HG02763 (cell line): ENCODE data around the gene IL34.
"Not testable (repeated sequence)": the region's sequence is repeated elsewhere in the genome, so short reads cannot be mapped to it uniquely, and the experiment has no call there.

Source experiments
- ATAC-seq: cut with Tn5 transposase; IDR thresholded peaks from one replicate; pipeline ENCODE4 v1.9.1; 2021; ENCODE audit warnings: mild to moderate bottlenecking, moderate library complexity; ENCODE audit not compliant: unreplicated experiment

Gene IL34

DNA sequence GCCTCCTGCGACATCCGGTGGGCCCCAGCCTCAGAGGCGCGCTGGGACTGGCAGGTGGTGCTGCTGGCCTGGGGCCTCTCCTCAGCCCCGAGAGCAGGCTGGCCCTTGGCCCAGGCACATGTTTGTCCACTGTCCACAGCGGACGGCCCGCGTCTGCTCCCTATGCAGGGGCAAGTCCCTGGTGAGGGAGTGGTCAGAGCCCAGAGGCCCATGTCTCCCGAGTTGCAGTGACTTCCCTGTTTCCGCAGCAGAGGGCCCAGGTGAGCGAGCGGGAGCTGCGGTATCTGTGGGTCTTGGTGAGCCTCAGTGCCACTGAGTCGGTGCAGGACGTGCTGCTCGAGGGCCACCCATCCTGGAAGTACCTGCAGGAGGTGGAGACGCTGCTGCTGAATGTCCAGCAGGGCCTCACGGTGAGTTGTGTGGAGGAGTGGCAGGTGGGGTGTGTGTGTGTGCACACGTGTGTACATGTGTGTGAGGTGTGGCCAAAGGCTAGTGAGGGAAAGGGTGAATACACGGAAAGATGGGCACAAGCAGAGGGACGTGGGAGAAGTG, 10.4 kb downstream of the IL34 start:
- no peak for ATAC-seq

DNA sequence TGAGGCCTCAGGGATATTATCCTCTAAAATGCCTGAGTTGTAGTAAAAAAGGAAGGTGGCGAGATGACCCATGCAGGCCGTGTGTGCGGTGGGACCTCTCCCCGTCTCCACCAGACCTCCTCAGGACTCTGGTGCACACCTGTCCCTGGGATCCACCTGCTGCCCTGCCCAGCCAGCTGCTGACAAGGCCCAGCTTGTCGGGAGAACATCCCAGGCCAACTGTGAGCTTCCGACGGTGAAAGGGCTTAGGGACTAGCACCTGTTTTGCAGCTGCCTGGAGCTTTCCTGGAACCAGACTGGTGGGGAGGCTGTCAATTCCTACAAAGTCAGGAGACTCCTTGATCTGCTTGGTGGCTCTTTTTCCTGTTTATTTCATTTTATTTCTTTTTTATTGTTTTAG, 11.6 kb downstream of the IL34 start:
- no peak for ATAC-seq

DNA sequence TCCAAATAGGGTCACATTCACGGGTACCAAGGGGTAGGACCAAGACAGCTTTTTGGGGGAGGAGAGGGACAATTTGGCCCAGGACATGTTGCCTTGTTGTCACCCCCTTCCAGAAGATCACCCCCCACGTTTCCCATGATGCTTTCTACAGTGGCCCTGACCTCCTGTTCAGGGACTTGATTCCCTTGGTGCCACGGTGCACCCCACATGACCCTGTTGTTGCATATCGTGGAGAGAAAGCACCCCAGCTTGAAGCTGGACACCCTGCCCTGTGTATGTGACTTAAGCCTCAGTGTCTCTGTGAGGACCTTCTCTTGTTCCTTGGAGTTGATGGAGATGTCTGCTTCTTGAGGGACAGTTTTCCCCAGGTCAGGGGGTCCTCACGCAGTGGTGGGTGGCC, 12.6 kb downstream of the IL34 start:
- ATAC-seq: no peak

DNA sequence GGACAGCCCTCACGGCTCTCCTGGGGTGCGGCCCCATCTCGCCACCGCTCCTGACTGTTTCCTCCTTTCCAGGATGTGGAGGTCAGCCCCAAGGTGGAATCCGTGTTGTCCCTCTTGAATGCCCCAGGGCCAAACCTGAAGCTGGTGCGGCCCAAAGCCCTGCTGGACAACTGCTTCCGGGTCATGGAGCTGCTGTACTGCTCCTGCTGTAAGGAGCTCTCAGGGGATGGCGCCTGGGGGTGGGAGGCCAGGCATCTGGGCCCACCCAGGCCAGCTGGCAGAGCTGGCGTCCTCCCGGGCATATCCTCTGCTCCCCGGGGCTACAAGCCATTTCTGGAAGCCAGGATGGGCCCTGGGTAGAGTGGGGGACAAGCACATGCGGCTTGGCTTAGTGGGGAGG, 13.2 kb downstream of the IL34 start:
- ATAC-seq: no peak

DNA sequence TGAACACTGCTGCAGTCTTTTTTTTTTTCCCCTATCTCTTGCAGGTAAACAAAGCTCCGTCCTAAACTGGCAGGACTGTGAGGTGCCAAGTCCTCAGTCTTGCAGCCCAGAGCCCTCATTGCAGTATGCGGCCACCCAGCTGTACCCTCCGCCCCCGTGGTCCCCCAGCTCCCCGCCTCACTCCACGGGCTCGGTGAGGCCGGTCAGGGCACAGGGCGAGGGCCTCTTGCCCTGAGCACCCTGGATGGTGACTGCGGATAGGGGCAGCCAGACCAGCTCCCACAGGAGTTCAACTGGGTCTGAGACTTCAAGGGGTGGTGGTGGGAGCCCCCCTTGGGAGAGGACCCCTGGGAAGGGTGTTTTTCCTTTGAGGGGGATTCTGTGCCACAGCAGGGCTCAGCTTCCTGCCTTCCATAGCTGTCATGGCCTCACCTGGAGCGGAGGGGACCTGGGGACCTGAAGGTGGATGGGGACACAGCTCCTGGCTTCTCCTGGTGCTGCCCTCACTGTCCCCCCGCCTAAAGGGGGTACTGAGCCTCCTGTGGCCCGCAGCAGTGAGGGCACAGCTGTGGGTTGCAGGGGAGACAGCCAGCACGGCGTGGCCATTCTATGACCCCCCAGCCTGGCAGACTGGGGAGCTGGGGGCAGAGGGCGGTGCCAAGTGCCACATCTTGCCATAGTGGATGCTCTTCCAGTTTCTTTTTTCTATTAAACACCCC, 13.8 kb downstream of the IL34 start:
- no peak for ATAC-seq

DNA sequence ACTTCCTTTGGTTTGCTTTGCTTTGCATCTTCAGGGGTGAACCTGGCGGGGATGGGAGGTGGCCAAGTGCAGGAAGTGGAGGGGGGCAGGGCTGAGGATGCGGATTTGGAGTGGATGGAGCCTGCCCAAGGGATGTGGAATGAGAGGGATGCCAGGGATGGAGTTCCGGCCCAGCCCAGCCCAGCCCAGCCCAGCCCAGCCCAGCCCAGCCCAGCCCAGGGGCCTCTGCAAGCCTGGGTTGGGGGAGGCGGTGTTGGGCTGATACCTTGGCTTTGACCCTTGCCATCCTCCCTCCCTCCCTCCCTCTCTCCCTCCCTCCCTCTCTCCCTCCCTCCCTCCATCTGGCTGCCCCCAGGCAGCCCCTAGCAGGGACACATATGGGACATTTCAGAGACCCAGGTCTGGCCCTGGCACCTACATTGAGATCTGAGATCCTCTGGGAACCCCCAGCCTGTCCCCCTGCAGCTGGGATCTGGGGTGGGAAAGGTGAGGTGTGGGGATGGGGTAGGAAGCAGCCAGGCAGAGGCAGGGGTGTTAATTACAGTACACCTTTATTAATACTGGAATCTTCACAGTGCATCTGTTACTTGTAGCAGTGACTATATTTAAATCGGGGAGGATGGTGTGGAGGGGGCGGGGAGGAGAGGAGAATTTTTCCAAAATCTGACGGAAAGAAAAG, 14.5 kb downstream of the IL34 start:
- no peak for ATAC-seq

DNA sequence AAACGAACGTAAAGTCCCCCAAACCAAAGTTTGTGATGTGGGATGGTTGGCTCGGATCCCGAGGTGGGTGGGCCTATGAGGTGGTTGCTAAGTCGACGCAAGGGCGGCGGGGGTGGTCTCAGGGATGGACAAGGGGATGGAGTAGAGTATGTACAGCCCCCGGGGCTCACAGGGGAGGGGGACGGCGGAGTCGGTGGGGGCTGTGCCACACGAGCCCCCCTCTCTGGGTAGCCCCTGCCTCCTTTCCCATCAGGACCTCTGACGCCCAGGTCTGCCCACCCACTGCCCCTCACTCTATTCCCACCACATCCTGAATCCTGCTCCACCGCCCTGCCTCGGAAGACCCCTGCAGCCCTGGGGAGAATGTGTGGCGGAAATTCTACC, 15.2 kb downstream of the IL34 start:
- no peak for ATAC-seq

DNA sequence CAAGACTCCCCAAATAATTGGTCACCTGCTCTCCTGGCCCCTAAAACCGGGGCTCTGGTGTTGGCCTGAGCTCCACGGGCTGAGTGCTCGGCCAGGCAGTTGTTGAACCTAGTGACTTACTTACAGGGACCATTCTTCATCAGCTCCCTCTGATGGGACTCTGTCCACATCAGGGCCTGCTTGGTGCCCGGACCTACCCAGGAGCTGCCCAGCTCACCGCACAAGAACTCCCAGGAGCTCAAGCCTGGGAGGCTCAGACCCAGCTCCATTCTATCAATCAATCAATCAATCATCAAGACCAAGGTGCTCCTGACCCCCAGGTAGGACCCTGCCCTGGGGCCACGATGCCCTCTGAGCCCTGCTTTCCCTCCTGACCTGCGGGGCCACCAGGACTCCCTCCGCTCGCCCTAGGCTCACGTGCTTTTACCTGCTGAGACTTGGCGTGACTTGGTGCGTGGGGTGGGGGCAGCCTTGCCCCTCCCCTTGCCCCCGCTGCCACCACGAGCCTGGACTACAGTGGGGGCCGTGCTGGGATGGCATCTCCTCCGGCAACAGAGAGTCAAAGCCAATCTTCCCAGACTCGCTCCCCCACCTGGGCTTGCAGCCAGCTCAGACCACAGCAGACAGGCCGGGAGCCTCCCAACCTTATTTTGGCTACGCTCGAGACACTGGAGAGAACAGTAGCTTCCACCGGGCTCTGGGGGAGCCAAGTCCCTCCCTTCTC, 15.7 kb downstream of the IL34 start:
- ATAC-seq: no peak

DNA sequence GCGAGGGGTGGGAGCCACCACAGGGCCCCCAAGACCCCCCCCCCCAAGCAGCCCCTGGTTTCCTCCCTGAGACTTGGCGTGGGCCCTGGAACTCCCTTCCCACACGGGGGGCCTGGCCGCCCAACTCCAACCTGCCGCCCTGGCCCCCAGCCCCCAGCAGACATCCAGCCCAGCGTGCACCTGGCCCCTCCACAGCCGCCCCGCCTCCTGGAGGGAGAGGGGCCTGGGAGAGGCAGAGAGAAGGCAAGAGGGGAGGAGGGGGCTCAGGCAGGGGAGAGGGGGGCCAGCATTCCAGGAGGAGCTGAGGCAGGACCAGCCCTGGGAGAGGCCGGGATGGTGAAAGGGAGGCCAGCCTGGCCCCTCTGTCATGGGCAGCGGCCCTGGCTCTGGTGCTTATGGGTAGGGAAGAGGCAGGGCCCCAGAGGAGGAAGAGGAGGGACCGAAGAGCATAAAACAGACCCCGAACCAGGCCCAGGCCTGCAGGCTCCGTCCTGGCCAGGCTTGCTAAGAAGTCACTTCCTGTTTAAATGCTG, 16.7 kb downstream of the IL34 start:
- ATAC-seq: no peak

DNA sequence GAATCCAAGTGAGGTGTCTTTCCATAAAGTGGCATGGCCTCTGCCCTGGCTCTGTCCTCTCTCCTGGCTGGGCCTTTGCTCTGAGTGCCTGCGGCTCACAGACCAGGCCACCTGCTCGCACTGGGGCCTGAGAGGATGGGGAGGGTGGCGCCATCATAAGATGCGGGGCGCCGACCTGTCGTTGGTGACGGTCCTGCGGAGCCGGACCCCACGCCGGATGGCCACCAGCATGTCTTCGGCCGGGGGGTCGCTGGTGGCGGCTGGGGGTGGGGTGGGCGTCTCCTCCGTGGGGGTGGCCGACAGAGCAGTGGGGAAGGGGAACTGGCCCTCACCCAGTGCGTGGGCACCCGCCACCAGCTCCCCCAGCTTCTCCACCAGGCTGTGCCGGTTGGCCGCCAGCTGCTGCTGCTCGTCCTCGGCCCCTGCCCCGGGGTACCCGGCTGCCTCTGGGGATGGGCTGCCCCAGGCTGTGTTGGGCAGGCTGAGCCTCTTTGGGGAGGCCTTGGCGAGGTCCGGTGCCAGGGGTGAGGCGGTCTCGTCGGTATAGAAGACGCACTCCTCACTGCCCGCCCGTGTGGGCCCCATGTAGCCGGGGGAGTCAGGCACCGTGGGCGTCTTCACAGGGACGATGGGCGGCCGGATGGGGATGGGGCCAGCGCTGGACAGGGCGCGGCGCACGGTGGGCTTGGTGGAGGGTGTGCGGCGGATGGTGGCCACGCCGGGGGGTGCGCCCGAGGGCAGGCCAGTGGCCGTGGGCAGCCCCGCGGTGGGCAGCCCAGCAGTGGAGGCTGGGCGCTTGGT, 17.4 kb downstream of the IL34 start:
- no peak for ATAC-seq

DNA sequence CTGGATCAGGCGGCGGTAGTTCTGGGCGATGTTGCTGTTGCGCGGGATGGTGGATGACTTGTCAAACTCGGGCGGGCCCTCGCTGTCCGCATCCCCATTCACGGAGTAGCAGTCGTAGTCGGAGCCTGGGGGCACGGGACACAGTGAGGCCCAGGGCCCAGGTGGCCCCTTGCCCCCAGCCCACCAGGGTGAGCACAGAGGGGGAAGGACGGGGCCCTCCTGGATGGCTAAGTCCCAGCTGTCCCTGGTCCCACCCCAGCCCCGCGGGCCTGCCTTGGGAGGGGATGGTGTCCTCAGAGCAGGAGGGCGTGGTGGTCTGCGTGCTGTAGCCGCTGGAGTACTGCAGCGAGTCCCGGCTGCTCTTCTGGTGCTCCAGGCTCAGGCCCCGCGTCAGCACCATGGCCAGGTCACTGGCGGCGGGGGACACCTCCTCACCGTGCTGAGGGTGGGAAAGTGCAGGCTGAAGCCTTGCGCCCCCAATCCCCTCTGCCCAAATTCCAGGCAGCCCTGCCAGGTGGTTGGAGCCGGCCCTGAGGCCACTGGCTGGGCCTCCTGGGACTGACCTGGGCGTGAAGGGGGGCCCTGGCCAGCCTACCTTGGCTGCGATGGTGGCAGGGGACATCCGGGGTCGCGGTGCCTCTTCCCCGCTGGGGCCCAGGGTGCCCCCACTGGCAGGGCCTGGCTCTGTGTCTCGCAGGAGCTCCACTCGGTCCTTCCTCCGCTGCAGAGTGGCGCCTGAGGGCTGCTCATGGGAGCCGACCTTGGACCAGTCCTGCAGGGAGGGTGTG, 18.2 kb downstream of the IL34 start:
- no peak for ATAC-seq

DNA sequence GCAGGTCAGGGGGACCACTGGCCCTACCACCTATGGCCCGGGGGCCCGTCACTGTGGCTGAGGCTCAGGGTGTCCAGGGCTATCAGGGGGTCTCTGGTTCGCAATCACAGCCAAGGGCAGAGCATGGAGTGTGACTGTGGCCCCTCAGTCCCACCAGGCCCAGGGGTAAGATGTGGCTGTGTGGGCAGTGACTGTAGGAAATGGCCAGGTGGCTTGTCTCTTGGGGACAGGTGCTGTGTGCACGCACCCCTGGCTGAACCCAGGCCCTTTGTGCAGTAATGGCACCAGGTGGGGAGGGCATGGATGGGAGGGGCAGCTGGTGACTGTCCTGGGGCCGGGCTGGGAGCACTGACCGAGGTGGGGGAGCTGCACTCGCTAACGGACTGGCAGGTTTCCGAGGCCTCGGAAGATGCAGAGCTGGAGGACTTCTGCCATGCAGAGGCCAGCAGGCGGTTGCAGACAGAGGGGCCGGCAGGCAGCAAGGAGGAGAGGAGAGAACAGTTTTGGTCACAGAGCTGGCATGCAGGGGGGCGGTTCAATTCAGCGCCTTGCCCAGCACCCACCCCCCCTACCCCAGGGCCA, 18.8 kb downstream of the IL34 start:
- ATAC-seq: no peak

DNA sequence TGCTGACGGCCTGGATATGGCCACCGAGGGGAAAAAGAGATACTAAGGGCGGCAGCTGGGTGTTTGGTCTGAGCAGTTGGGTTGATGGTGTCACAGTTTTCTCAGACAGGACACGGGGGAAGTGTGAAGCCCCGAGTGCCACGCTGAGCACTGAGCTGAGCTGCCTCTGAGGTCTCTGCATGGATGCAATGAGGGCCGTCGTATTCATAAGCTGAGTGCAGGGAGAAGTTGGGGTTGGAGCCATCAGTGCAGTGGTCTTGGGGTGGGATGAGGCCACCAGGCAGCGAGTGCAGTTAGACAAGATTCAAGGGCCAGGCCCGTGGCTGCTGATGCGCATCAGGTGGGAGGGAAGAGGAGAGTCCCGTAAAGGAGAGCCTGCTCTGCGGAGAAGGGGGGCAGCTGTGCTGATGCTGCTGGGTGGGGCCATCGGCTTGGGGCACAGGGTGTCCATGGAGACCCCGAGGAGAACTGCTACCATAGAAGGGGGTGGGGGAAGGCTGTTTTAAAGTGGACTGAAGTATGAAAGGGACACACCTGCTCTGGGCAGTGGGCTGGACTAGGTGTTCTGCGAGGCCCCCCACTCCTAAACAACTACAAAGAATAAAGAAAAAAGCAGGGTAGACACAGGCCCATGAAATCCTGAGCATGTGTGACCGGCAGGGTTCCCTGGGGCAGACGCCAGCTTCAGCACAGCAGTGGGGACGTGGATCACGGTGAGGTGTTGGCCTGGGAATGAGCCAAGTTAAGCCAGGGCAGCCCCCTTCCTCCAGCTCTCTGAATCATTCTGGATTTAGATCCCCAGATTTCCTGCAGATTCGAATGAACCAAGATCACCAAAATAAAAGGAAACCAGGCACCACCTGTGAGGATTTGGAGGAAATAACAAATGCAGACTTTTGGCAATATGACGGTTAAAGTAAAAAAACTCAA, 19.7 kb downstream of the IL34 start:
- no peak for ATAC-seq

DNA sequence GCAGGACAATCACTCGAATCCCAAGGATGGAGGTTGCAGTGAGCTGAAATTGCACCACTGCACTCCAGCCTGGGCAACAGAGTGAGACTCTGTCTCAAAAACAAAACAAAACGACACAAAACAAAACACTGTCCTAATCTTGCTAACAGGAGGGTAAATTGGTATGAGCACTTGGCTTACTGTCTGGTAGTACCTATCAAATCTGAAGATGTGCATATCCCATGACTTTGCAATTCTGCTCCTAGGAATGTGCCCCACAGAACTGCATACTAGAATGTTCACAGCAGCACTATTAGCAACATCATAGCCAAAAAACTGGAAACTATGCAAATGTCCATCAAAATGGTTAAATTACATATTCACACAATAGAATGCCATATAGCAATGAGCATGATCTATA, 23.8 kb downstream of the IL34 start:
- ATAC-seq: no peak

DNA sequence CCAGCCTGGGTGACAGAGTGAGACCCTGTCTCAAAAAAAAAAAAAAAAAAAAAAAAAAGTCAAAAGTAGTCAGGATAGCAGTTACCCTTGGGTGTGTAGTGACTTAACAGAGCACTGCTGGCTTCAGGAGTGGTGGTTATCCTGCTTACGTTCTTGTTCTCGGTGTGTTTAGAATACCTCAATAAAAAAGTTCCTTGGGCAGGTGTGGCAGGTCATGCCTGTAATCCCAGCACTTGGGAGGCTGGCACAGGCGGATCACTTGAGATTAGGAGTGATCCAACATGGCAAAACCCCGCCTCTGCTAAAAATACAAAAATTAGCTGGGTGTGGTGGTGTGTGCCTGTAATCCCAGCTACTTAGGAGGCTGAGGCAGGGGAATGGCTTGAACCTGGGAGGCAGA, 24.6 kb downstream of the IL34 start:
- not testable (repeated sequence) for ATAC-seq

DNA sequence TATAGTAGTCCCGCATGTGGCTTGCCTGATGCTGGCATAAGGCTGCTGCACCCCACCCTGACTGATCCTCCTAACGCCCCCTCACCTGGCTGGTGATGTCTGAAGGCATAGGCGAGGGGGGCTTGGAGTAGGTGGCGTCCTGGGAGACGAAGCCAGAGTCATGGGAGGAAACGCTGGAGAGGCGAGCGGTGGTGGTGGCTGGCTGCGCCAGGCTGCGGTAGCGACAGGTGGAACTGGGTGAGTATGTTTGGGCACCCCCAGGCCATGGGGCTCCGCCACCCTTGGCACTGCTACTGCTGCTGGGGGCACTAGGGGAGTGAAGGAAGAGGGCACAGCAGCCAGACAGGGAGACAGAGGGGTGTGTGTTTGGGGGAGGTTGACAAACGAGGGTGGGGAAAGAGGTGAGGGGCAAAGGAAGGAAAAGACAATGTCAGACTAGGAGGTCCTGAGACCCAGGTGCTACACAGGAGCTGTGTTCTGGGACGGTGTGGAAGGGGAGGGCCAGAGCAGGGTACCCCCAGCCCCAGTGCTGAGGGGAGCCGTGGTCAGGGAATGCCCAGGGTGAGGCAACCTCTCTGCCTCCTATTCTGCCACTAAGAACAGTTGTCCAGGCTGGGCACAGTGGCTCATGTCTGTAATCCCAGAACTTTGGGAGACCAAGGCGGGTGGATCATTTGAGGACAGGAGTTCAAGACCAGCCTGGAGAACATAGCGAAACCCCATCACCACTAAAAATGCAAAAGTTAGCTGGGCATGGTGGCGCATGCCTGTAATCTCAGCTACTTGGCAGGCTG, 28.1 kb downstream of the IL34 start:
- no peak for ATAC-seq

DNA sequence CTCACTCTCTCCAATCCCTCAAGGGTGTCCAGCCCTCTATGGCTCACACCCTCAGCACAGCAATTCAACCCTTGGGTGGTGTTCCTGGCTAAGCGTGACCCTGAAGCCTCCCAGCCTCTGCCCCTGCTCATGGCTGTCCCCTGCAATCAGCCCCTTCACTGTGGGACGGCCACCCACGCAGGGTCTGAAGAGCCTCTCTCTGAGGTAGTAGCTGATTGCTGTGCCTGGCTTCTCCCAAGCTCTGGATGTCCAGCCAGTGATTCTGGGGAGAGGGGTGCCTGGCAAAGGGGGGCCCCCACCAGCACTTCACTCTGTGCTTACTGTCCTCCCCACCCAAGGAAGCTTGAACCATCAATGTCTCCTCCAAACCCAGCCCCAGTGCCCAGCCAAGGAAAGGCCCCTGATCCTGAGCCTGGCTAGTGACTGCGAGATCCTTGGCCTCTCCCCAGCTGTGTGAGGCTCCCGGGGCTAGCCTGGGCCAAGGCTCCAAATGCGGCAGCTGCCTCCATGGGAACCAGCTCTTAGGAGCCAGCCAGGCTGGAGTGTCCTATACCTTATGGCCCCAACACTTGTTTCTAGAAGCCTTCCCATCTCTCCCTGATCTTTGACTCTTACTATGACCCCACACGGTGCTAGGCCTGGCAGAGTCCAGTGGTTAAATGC, 29.6 kb downstream of the IL34 start:
- ATAC-seq: no peak
